Spleen (tissue), 11 donors: ENCODE results near the gene SKIC2. TPM values are rescaled to one million over a fixed set of nuclear protein-coding genes. Genes with fewer than 3 reads are reported as not detected.
"Not testable (repeated sequence)": the region's sequence is repeated elsewhere in the genome, so short reads cannot be mapped to it uniquely, and the experiment has no call there.

ENCODE experiments used
- DNase-seq: peaks from one replicate; pipeline ENCODE4 v3.0.0-alpha.2; 2020
- H3K27ac ChIP-seq, 8 donors: fragments of 200-600 bp; sonication (generic) in 7 of 8; 1 replicate in 4 of 8; 2 replicates in 4 of 8; pipeline versions ENCODE4 v1.5.0 to v1.8.0; 2016 to 2021; ENCODE audit warnings: inconsistent platforms in 4 of 8, mild to moderate bottlenecking in 4 of 8, moderate library complexity in 1 of 8
- H3K27me3 ChIP-seq, 7 donors: fragments of 200-600 bp; sonication (generic) in 6 of 7; replicated peaks in 1 of 7; 1 replicate in 4 of 7; 2 replicates in 3 of 7; pipeline versions ENCODE4 v1.5.0 to v1.8.0; 2016 to 2021; ENCODE audit warnings: inconsistent platforms in 3 of 7, mild to moderate bottlenecking in 1 of 7
- H3K36me3 ChIP-seq, 6 donors: fragments of 200-600 bp; sonication (generic) in 5 of 6; 1 replicate in 4 of 6; 2 replicates in 2 of 6; pipeline versions ENCODE4 v1.5.0 to v1.8.0; 2016 to 2021; ENCODE audit warnings: inconsistent platforms in 2 of 6
- H3K4me1 ChIP-seq, 6 donors: fragments of 200-600 bp; sonication (generic) in 5 of 6; 1 replicate in 3 of 6; 2 replicates in 3 of 6; pipeline versions ENCODE4 v1.5.0 to v1.8.0; 2016 to 2021; ENCODE audit warnings: inconsistent platforms in 3 of 6
- H3K4me3 ChIP-seq, 8 donors: fragments of 200-600 bp; sonication (generic) in 7 of 8; 1 replicate in 4 of 8; 2 replicates in 4 of 8; pipeline versions ENCODE4 v1.5.0 to v1.8.0; 2016 to 2021; ENCODE audit warnings: inconsistent platforms in 4 of 8, mild to moderate bottlenecking in 4 of 8, moderate library complexity in 2 of 8
- H3K9me3 ChIP-seq, 8 donors: fragments of 200-600 bp; sonication (generic) in 7 of 8; 1 replicate in 4 of 8; 2 replicates in 4 of 8; pipeline versions ENCODE4 v1.5.0 to v1.8.0; 2016 to 2021; ENCODE audit warnings: inconsistent platforms in 4 of 8
- POLR2AphosphoS5 ChIP-seq, 3 donors: sonication (generic); formaldehyde crosslinking; IDR thresholded peaks; one replicate each; pipeline ENCODE4 v1.5.1; 2017; ENCODE audit warnings: antibody characterized with exemption in 3 of 3
- WGBS, 5 donors: extraction: QIAGEN DNeasy Blood & Tissue Kit in 3 of 5; methylation state at CpG; one replicate each; pipeline versions ENCODE4 v1.1.5 to v1.1.7; 2013 to 2018; 5-methylcytosine and 5-hydroxymethylcytosine counted together
- intact Hi-C: fragments of 100-400 bp; cut with DNase I; formaldehyde crosslinking; loops from one replicate; pipeline ENCODE4 v1.15.0; 2023; ENCODE audit warnings: low total_unique reads
- polyA plus RNA-seq, 3 donors: library from polyadenylated mRNA; stranded (reverse); fragments of 200-250 nt; gene quantifications; one replicate each; pipeline ENCODE4 v1.2.1, GENCODE V29; 2013
- total RNA-seq, 7 donors: library from RNA; depleted of rRNA in 3 of 7; stranded (reverse); fragments of >200 nt in 3 of 7; fragmentation: NEBNext Ultra II Directional in 4 of 7; extraction: Animal tissue kit (Norgen Biotek cat#: 25700) in 4 of 7; gene quantifications; one replicate each; pipeline versions ENCODE4 v1.1.0 to v1.2.1, GENCODE V29; 2016 to 2021
- donor health status: healthy with polysubstance abuse.
- donor health status: DM: no; HTN: no; CAD: no; lungs with moderate emphysema.
- donor health status: DM: no; HTN: no; CAD: no.
- donor health status: Bipolar disorder and iron deficiency.
- donor health status: healthy.
- donor health status: DM: no; HTN: no; CAD: no.
- donor health status: DM: yes; HTN: yes; CAD: no.

SKIC2 gene
- total and polyA plus RNA-seq, 10 donors, result 52.1 to 107 (median 85.2) TPM

DNA sequence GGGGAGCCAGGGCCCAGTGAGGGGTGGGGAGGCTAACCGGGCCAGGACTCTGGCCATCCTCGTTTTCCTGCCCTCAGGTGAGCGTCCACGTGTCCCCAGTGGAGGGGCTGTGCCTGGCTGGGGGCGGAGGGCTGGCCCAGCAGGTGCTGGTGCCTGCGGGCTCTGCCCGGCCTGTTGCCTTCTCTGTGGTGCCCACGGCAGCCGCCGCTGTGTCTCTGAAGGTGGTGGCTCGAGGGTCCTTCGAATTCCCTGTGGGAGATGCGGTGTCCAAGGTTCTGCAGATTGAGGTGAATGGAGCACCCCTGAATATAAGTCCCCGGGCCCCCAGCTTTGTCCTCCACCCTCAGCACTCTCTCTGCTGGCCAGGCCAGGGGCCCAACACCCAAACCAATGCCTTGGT lies 35.4 kb downstream of the SKIC2 start:
- intact Hi-C loops, DNase-seq, H3K4me1 ChIP-seq, H3K9me3 ChIP-seq, H3K36me3 ChIP-seq, H3K4me3 ChIP-seq, H3K27me3 ChIP-seq, H3K27ac ChIP-seq: not testable (repeated sequence)
- 94 to 100% (median 97%) methylated on average over 5 to 10 of the region's 14 CpGs; no CpG with 5 or more reads in 2 of the 5 donors for WGBS, 5 donors

DNA sequence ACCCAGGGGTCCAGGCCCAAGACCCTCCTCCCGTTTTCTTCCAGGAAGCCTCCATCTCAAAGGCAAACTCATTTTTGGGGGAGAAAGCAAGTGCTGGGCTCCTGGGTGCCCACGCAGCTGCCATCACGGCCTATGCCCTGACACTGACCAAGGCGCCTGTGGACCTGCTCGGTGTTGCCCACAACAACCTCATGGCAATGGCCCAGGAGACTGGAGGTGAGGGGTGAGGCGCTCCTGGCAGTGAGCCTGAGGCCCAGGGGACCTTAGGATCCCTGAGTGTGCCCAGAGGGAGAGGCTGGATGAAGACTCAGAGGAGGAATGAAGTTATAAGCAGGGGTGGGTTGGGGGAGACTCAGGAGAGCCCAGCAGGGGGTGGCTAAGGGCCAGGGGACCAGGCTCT lies 37.4 kb downstream of the SKIC2 start:
- H3K27ac ChIP-seq, H3K36me3 ChIP-seq, intact Hi-C loops, DNase-seq, H3K27me3 ChIP-seq, H3K4me3 ChIP-seq, H3K9me3 ChIP-seq, H3K4me1 ChIP-seq: not testable (repeated sequence)
- WGBS, 5 donors, result 90 to 94% (median 94%) methylated on average over 4 to 6 of the region's 6 CpGs

DNA sequence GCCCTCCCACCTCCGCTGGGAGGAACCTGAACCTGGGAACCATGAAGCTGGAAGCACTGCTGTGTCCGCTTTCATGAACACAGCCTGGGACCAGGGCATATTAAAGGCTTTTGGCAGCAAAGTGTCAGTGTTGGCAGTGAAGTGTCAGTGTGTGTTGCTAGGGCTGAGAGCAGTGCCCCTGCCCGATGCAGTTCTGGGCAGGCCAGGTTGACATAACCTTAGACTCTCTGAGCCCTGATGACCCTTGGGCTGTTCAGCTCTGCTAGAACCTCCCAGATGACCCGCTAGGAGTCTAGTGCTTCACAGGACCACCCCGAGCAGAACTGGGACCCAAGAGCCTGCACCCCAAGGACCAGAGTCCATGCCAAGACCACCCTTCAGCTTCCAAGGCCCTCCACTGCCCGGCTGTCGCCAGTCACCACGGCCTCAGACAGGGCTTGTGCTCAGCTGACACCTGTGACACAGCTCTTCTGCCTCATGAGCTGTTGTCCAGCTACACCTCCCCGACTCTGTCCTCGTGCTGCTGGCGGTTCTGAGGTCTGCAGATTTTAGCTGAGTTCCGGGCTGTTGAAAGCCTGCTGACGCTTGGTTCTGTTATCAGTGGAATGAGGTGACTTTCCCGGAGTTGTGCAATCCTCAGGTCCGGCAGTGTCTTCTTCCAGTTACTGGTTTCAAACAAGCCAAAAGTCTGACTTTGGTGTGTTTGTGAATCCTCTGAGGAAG lies 43.7 kb downstream of the SKIC2 start:
- DNase-seq, H3K27me3 ChIP-seq, H3K27ac ChIP-seq, H3K4me3 ChIP-seq, H3K9me3 ChIP-seq, H3K4me1 ChIP-seq, intact Hi-C loops, H3K36me3 ChIP-seq: not testable (repeated sequence)
- WGBS, 5 donors, result no CpG with 5 or more reads among the region's 15 CpGs

DNA sequence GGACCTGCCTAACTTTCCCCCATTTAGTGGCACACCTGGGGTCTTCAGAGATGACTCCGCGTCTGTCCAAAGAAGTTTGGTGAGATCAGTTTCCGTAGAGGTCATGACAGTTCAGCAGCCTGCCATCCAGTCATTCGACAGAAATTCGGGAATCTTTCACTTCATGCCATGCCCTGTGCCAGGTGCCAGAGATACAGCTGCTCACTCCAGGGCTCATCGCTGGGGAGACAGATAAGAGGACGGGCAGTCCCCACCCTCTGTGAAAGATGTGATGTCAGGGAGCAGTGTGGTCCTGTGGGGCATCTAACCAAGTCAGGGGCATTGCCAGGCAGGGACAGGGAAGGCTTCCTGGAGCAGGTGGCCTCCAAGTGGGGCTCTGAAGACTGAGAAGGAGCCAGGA lies 44.3 kb downstream of the SKIC2 start:
- WGBS, 5 donors, result no CpG with 5 or more reads among the region's 7 CpGs
- H3K27ac ChIP-seq, DNase-seq, H3K4me3 ChIP-seq, H3K9me3 ChIP-seq, intact Hi-C loops, H3K36me3 ChIP-seq, H3K4me1 ChIP-seq, H3K27me3 ChIP-seq: not testable (repeated sequence)

DNA sequence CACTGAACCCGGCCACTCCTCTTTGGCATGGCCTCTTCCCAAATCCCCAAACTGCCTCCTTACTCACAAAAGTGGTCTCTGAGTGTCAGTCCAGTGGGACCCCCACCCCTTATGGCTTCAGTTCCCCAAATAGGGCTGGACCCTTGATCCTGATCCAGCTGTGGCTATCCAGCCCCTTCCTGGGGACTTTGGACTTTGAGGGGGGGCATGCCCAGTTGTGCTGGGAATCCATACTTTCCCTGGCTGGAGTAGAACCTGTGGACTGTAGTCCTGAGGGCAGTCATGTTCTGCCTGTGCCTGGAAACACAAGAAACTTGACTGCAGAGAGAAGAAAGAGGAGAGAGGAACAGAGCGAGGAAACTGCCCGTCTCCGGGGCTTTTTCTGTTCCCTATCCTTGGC lies 45.4 kb downstream of the SKIC2 start:
- H3K4me3 ChIP-seq, H3K4me1 ChIP-seq, intact Hi-C loops, H3K36me3 ChIP-seq, H3K27me3 ChIP-seq, H3K9me3 ChIP-seq: not testable (repeated sequence)
- 50 to 78% (median 65%) methylated on average over 3 to 4 of the region's 4 CpGs for WGBS, 5 donors
- peak; percentile 13 for DNase-seq
- peak overlapping the region in 3 of 8 donors; percentile 30 to 62 (median 45) for H3K27ac ChIP-seq

DNA sequence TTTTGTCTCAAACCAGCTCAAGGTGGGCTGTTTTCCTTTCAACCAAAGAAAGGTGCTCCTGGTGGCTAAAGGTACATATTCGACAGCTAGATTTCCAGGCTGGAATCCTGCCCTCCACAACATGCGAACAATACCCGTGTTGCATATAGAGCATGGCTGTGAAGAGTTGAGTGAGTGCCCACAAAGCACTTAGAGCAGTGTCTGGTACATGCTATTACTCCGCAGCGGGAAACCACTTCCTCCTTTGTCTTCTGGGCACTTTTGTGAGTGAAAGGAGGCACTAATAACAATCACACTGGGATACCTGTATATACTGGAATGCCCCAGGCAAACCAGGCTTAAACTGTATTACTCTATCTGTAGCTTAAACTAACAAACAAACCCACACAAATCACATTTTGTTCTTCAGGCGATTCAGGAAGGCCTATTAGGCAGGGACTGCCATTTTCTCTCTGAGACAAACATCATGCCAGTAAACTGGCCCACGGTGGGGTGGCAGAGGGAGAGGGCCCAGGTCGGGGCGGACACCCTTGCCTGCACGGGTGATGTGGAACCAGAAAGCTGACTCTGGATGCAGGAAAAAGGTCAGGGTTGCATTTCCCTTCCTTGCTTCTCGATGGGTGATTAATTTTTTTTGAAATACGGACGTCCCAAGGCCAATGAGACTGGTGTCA lies 46.0 kb downstream of the SKIC2 start:
- H3K27me3 ChIP-seq, intact Hi-C loops, H3K36me3 ChIP-seq, H3K9me3 ChIP-seq, H3K4me1 ChIP-seq, H3K4me3 ChIP-seq: not testable (repeated sequence)
- peak overlapping the region in 5 of 8 donors; percentile 21 to 62 (median 45) for H3K27ac ChIP-seq
- TF ChIP-seq POLR2AphosphoS5 (IDR thresholded peaks at IDR 0.05), result peak in 1 of 3 donors; percentile 31
- peak; percentile 58 for DNase-seq
- 50 to 64% (median 59%) methylated on average over 8 to 10 of the region's 13 CpGs for WGBS, 5 donors

DNA sequence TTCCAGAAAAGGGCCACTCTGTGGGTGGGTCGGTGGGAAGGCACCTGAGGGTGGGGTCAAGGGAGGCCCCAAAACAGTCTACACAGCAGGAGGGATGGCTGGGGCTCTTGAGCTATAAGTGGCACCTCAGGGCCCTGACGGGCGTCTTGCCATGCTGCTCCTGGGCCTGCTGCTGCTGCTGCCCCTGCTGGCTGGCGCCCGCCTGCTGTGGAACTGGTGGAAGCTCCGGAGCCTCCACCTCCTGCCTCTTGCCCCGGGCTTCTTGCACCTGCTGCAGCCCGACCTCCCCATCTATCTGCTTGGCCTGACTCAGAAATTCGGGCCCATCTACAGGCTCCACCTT lies 46.5 kb downstream of the SKIC2 start:
- 65 to 80% (median 75%) methylated on average over 3 to 8 of the region's 9 CpGs for WGBS, 5 donors
- H3K9me3 ChIP-seq, H3K36me3 ChIP-seq, H3K4me3 ChIP-seq, H3K4me1 ChIP-seq, intact Hi-C loops, H3K27me3 ChIP-seq: not testable (repeated sequence)
- peak overlapping the region in 5 of 8 donors; percentile 21 to 62 (median 45) for H3K27ac ChIP-seq
- DNase-seq, result peak; percentile 69

DNA sequence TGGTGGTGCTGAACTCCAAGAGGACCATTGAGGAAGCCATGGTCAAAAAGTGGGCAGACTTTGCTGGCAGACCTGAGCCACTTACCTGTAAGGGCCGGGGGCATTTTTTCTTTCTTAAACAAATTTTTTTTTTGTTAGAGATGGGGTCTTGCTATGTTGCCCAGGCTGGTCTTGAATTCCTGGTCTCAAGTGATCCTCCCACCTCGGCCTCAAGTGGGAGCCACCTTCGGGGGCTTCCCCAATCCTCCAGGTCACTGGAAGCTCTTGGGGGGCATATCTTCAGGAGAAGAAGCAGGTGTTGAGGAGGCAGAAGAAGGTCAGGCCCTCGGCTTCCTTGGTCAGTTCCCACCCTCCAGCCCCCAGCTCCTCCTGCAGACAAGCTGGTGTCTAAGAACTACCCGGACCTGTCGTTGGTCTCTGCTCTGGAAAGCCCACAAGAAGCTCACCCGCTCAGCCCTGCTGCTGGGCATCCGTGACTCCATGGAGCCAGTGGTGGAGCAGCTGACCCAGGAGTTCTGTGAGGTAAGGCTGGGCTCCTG lies 47.1 kb downstream of the SKIC2 start:
- H3K27me3 ChIP-seq, H3K4me3 ChIP-seq, intact Hi-C loops, H3K36me3 ChIP-seq, H3K9me3 ChIP-seq, H3K4me1 ChIP-seq: not testable (repeated sequence)
- WGBS, 5 donors, result 74 to 91% (median 81%) methylated on average over 6 to 8 of the region's 8 CpGs
- H3K27ac ChIP-seq, result peak overlapping the region in 2 of 8 donors; percentile 46 to 62
- DNase-seq, result peak; percentile 46

DNA sequence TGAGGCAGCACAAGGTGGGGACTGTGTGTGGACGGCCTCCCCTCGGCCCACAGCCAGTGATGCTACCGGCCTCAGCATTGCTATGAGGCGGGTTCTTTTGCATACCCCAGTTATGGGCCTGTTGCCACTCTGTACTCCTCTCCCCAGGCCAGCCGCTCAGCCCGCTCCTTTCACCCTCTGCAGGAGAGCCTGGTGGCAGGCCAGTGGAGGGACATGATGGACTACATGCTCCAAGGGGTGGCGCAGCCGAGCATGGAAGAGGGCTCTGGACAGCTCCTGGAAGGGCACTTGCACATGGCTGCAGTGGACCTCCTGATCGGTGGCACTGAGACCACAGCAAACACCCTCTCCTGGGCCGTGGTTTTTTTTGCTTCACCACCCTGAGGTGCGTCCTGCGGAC lies 48.1 kb downstream of the SKIC2 start:
- H3K4me1 ChIP-seq, H3K4me3 ChIP-seq, H3K27ac ChIP-seq, H3K9me3 ChIP-seq, H3K36me3 ChIP-seq, H3K27me3 ChIP-seq, intact Hi-C loops: not testable (repeated sequence)
- 79 to 94% (median 87%) methylated on average over 8 to 12 of the region's 12 CpGs for WGBS, 5 donors
- peak; percentile 49 for DNase-seq

DNA sequence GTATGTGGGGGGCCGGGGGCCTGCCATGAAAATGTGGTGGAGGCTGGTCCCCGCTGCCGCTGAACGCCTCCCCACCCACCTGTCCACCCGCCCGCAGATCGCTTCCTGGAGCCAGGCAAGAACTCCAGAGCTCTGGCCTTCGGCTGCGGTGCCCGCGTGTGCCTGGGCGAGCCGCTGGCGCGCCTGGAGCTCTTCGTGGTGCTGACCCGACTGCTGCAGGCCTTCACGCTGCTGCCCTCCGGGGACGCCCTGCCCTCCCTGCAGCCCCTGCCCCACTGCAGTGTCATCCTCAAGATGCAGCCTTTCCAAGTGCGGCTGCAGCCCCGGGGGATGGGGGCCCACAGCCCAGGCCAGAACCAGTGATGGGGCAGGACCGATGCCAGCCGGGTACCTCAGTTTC lies 49.1 kb downstream of the SKIC2 start:
- H3K9me3 ChIP-seq, intact Hi-C loops, H3K27me3 ChIP-seq, H3K27ac ChIP-seq, H3K4me3 ChIP-seq, H3K4me1 ChIP-seq, H3K36me3 ChIP-seq: not testable (repeated sequence)
- DNase-seq, result peak; percentile 17
- no CpG with 5 or more reads among the region's 24 CpGs for WGBS, 5 donors

DNA sequence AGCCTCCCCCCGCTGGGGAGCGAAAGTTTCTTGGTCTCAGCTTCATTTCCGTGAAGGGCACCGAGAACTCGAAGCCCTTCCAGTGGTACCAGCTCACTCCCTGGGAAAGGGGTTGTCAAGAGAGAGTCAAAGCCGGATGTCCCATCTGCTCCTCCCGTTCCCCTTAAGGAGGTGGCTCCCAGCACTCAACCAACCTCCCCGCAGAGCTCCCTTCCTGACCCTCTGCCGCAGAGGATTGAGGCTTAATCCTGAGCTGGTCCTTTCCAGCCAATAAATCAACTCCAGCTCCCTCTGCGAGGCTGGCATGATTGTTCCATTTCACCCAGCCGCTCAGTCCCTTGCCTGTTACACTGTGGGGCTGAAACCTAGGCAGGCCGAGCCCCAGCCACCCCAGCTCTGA lies 49.6 kb downstream of the SKIC2 start:
- intact Hi-C loops, H3K4me3 ChIP-seq, H3K36me3 ChIP-seq, H3K9me3 ChIP-seq, H3K27me3 ChIP-seq, DNase-seq, H3K27ac ChIP-seq, H3K4me1 ChIP-seq: not testable (repeated sequence)
- 33 to 74% (median 59%) methylated on average over 6 to 9 of the region's 12 CpGs for WGBS, 5 donors
